Measurements from ENCODE around the gene DOCK9. TPM values are rescaled to one million over a fixed set of nuclear protein-coding genes. Genes with fewer than 3 reads are reported as not detected.
A peak's percentile ranks its signal among the peaks of the same experiment; 100 is the strongest.
"Not testable (repeated sequence)": the region's sequence is repeated elsewhere in the genome, so short reads cannot be mapped to it uniquely, and the experiment has no call there.

The DOCK9 gene
- total RNA-seq, 4 donors from 2014 or later: 127 to 191 (median 154) TPM

- H3K36me3 ChIP-seq: no peaks in the 10 kb centered on the region
- peaks cover 0 to 4% (median 0%) of the 10 kb centered on the region in 4 donors for H3K4me1 ChIP-seq
- H3K9me3 ChIP-seq: no peaks in the 10 kb centered on the region
- H3K27me3 ChIP-seq: peaks cover 0 to under 1% (median 0%) of the 10 kb centered on the region in 4 donors
- no peak for TF ChIP-seq POLR2AphosphoS5 (IDR thresholded peaks at IDR 0.05)
- no peak for TF ChIP-seq POLR2A (IDR thresholded peaks at IDR 0.05; ENCODE audit: low read depth)
- no peak for TF ChIP-seq EP300 (IDR thresholded peaks at IDR 0.05)
- no peak for TF ChIP-seq CTCF (IDR thresholded peaks at IDR 0.05)
- WGBS: 73% methylated on average over 15 of the region's 15 CpGs
- H3K27ac ChIP-seq (replicated peaks in 1 of 4): no peak overlapping the region
- intact Hi-C loops (cut with DNase I): no loop called here
- H3K4me3 ChIP-seq: peak overlapping the region in 3 of 4 donors; percentile 14 to 31 (median 30)
- DNase-seq (ENCODE audit: extremely low spot score): no peak
These were observed 216.5 kb downstream of the DOCK9 start for GRCh38 chr13:98761126-98761985.

- WGBS: 91% methylated on average over 9 of the region's 9 CpGs
- TF ChIP-seq CTCF (IDR thresholded peaks at IDR 0.05): no peak
- TF ChIP-seq POLR2A (IDR thresholded peaks at IDR 0.05; ENCODE audit: low read depth): no peak
- TF ChIP-seq EP300 (IDR thresholded peaks at IDR 0.05): no peak
- TF ChIP-seq POLR2AphosphoS5 (IDR thresholded peaks at IDR 0.05): no peak
- Histone ChIP-seq H3K9me3 (peaks cover 0 to 11% (median 4%) of the 10 kb centered on the region in 4 donors), H3K4me3 (no peak overlapping the region), H3K4me1 (peaks cover 13 to 15% (median 14%) of the 10 kb centered on the region in 4 donors), H3K36me3 (no peaks in the 10 kb centered on the region), H3K27ac (replicated peaks in 1 of 4) (no peak overlapping the region), H3K27me3 (peaks cover 0 to 50% (median 24%) of the 10 kb centered on the region in 4 donors)
- intact Hi-C loops (cut with DNase I): no loop called here
- no peak for DNase-seq (ENCODE audit: extremely low spot score)
These were observed 222.1 kb downstream of the DOCK9 start for GRCh38 chr13:98755729-98756128.

GRCh38 chr13:98755116-98755515 lies 222.7 kb downstream of the DOCK9 start:
- WGBS: 80% methylated on average over 2 of the region's 2 CpGs
- Histone ChIP-seq H3K27me3 (peaks cover 0 to 54% (median 24%) of the 10 kb centered on the region in 4 donors), H3K27ac (replicated peaks in 1 of 4) (no peak overlapping the region), H3K36me3 (no peaks in the 10 kb centered on the region), H3K4me3 (no peak overlapping the region), H3K9me3 (peaks cover 0 to 11% (median 4%) of the 10 kb centered on the region in 4 donors), H3K4me1 (peaks cover 13 to 15% (median 14%) of the 10 kb centered on the region in 4 donors)
- intact Hi-C loops (cut with DNase I): no loop called here
- no peak for DNase-seq (ENCODE audit: extremely low spot score)
- no peak for TF ChIP-seq CTCF (IDR thresholded peaks at IDR 0.05)
- no peak for TF ChIP-seq EP300 (IDR thresholded peaks at IDR 0.05)

- H3K9me3 ChIP-seq: peaks cover 0 to 11% (median 4%) of the 10 kb centered on the region in 4 donors
- H3K27me3 ChIP-seq: peaks cover 0 to 58% (median 24%) of the 10 kb centered on the region in 4 donors
- intact Hi-C loops (cut with DNase I); DNase-seq (ENCODE audit: extremely low spot score); H3K27ac ChIP-seq (replicated peaks in 1 of 4); H3K4me3 ChIP-seq; H3K36me3 ChIP-seq: not testable (repeated sequence)
- H3K4me1 ChIP-seq: peaks cover 13 to 15% (median 14%) of the 10 kb centered on the region in 4 donors
- WGBS: 98% methylated on average over 4 of the region's 4 CpGs
These were observed 223.4 kb downstream of the DOCK9 start for GRCh38 chr13:98754468-98754867.

- TF ChIP-seq CTCF (IDR thresholded peaks at IDR 0.05): no peak
- TF ChIP-seq POLR2A (IDR thresholded peaks at IDR 0.05; ENCODE audit: low read depth): no peak
- no peak for TF ChIP-seq EP300 (IDR thresholded peaks at IDR 0.05)
- TF ChIP-seq POLR2AphosphoS5 (IDR thresholded peaks at IDR 0.05): no peak
- WGBS: 40% methylated on average over 8 of the region's 59 CpGs
- peaks cover 13 to 15% (median 14%) of the 10 kb centered on the region in 4 donors for H3K4me1 ChIP-seq
- no peak within 1 kb of the TSS for H3K27ac ChIP-seq (replicated peaks in 1 of 4)
- H3K4me3 ChIP-seq: peak within 1 kb of the TSS; percentile 44 to 58 (median 46)
- H3K36me3 ChIP-seq: no peaks in the 10 kb centered on the region
- DNase-seq (ENCODE audit: extremely low spot score): no peak
- H3K27me3 ChIP-seq: peaks cover 0 to 58% (median 24%) of the 10 kb centered on the region in 4 donors
- intact Hi-C loops (cut with DNase I): no loop called here
- peaks cover 0 to 11% (median 4%) of the 10 kb centered on the region in 4 donors for H3K9me3 ChIP-seq
These were observed 225.2 kb downstream of the DOCK9 start, which contains the start of gene SLC15A1 for GRCh38 chr13:98752467-98753290. Gene SLC15A1 (minus strand): TSS chr13:98752672. CDS start chr13:98752598, 74 bp downstream.

All from esophagus muscularis mucosa (tissue), 4 donors.